HL-60/S4 treated with phorbol 12-myristate 13-acetate at 8.2 ng/mL for 4 days and 3 days (cell line): ENCODE data around the gene GAP43.

Experiments used
- in situ Hi-C: fragments of 300-500 bp; cut with MboI; formaldehyde crosslinking; loops from 2 replicates; pipeline ENCODE4 v1.15.0; 2022; ENCODE audit warnings: low sequenced_read_pairs

Gene GAP43

GRCh38 chr3:115660646-115661337, 37.5 kb downstream of the GAP43 start:
- in situ Hi-C loops = no loop called here

GRCh38 chr3:115662356-115662755, 39.0 kb downstream of the GAP43 start:
- in situ Hi-C loops = no loop called here

- in situ Hi-C loops = no loop called here
These were observed 40.1 kb downstream of the GAP43 start for GRCh38 chr3:115663414-115663813.

GRCh38 chr3:115666081-115666480, 42.8 kb downstream of the GAP43 start:
- in situ Hi-C loops = no loop called here

GRCh38 chr3:115666920-115667737, 43.8 kb downstream of the GAP43 start:
- in situ Hi-C loops = no loop called here

- in situ Hi-C loops = no loop called here
These were observed 44.4 kb downstream of the GAP43 start for GRCh38 chr3:115667738-115668065.

- in situ Hi-C loops = no loop called here
These were observed 47.6 kb downstream of the GAP43 start for GRCh38 chr3:115670911-115671310.

GRCh38 chr3:115671761-115672455, 48.6 kb downstream of the GAP43 start:
- in situ Hi-C loops = no loop called here

GRCh38 chr3:115673881-115674280, 50.6 kb downstream of the GAP43 start:
- in situ Hi-C loops = no loop called here

GRCh38 chr3:115676336-115676735, 53.0 kb downstream of the GAP43 start:
- in situ Hi-C loops = no loop called here

- in situ Hi-C loops = no loop called here
These were observed 57.6 kb downstream of the GAP43 start for GRCh38 chr3:115680803-115681345.

GRCh38 chr3:115681736-115682135, 58.4 kb downstream of the GAP43 start:
- in situ Hi-C loops = no loop called here

- in situ Hi-C loops = no loop called here
These were observed 60.0 kb downstream of the GAP43 start for GRCh38 chr3:115683305-115683704.

- in situ Hi-C loops = no loop called here
These were observed 60.5 kb downstream of the GAP43 start for GRCh38 chr3:115683773-115684172.

- in situ Hi-C loops = no loop called here
These were observed 61.8 kb downstream of the GAP43 start for GRCh38 chr3:115685097-115685496.

GRCh38 chr3:115687721-115688120, 64.4 kb downstream of the GAP43 start:
- in situ Hi-C loops = no loop called here

GRCh38 chr3:115688418-115688817, 65.1 kb downstream of the GAP43 start:
- in situ Hi-C loops = no loop called here

- in situ Hi-C loops = no loop called here
These were observed 66.6 kb downstream of the GAP43 start for GRCh38 chr3:115689928-115690327.

GRCh38 chr3:115691964-115692363, 68.7 kb downstream of the GAP43 start:
- in situ Hi-C loops = no loop called here

GRCh38 chr3:115692887-115693524, 69.7 kb downstream of the GAP43 start:
- in situ Hi-C loops = no loop called here

GRCh38 chr3:115693868-115694267, 70.6 kb downstream of the GAP43 start:
- in situ Hi-C loops = no loop called here
